ENCODE results near the gene PTCH1.
A peak's percentile ranks its signal among the peaks of the same experiment; 100 is the strongest.

PTCH1 gene

GRCh38 chr9:95510709-95511615 lies 5.8 kb downstream of the PTCH1 start:
- Histone ChIP-seq H3K36me3 (ENCODE audit: insufficient read depth, low read length) (no peaks in the 10 kb centered on the region), H3K27ac (ENCODE audit: low read length) (peak overlapping the region; percentile 54), H3K4me3 (ENCODE audit: low read depth in 1 of 2, low read length in 2 of 2) (peak overlapping the region; percentile 38 to 58; a peak in 3 of 4 replicates), H3K4me2 (ENCODE audit: insufficient read depth, low read length) (peak overlapping the region; percentile 68), H4K20me1 (ENCODE audit: insufficient read depth, low read length) (no peaks in the 10 kb centered on the region), H3K9ac (ENCODE audit: low read depth, low read length) (peak overlapping the region; percentile 66), H3K79me2 (ENCODE audit: insufficient read depth, low read length) (no peaks in the 10 kb centered on the region), H3K9me3 (ENCODE audit: insufficient read depth, low read length, severe bottlenecking) (no peaks in the 10 kb centered on the region), H3K4me1 (ENCODE audit: insufficient read depth, low read length) (peaks cover 12% of the 10 kb centered on the region), H3K27me3 (ENCODE audit: insufficient read depth, low read length, poor library complexity) (peaks cover 7% of the 10 kb centered on the region), H2AFZ (ENCODE audit: low read depth, low read length) (peak overlapping the region; percentile 80)
- ATAC-seq (ENCODE audit: insufficient read depth, low read depth) (peak; percentile 93), DNase-seq (peak; percentile 83)
- no peak for TF ChIP-seq EZH2 (IDR thresholded peaks at IDR 0.05; ENCODE audit: borderline replicate concordance, low read depth, low read length, severe bottlenecking)
- TF ChIP-seq CTCF (IDR thresholded peaks at IDR 0.05; ENCODE audit: borderline replicate concordance, extremely low read depth, low read length, poor library complexity, severe bottlenecking) = no peak

DNA sequence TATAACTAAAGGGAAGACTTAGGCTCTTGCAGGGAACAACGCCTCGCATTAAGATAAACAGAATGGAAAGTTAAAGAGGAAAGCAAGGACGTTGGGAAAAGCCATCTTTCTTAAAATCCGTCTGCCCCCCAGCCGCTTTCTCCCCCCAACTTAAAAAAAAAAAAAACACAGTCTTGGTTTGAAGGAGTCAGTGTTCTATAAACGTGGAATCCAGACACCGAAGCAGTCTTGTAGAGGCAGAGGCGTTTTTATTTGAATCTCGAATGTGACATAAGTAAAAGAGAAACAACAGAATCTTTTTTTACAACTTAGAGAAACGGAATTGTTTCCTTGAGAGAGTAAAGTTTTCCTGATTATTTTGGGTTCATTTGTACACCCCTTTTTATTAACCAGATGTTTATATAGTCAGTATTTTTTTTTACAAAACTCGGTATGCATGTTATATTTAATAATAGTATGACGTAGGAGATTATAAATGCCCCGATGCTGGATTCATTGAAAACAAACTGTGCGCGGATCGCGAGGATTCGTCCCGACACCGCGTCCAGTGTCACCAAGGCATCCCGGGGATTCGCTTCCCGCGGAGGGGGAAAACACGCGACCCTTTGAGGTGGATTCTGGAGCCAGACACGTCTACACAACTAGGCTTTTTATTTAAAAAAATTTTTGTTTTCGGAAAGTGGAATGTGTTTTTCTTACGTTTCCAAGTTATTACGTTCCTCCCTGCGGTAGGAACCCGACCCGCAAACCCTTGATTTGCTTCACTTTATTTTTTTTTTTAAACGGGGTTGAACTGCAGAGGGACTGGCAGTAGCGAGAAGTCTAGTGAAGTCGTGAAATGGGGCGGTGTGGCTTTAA lies 6.7 kb downstream of the PTCH1 start:
- H3K27ac ChIP-seq (ENCODE audit: low read length) = peak overlapping the region; percentile 36; the same call in 1 of the 2 replicates
- peaks cover 12% of the 10 kb centered on the region for H3K4me1 ChIP-seq (ENCODE audit: insufficient read depth, low read length)
- no peaks in the 10 kb centered on the region for H3K36me3 ChIP-seq (ENCODE audit: insufficient read depth, low read length)
- TF ChIP-seq EZH2 (IDR thresholded peaks at IDR 0.05; ENCODE audit: borderline replicate concordance, low read depth, low read length, severe bottlenecking) (no peak), CTCF (IDR thresholded peaks at IDR 0.05; ENCODE audit: borderline replicate concordance, extremely low read depth, low read length, poor library complexity, severe bottlenecking) (no peak)
- H3K79me2 ChIP-seq (ENCODE audit: insufficient read depth, low read length) = no peaks in the 10 kb centered on the region
- DNase-seq = no peak
- ATAC-seq (ENCODE audit: insufficient read depth, low read depth) = no peak
- peak overlapping the region; percentile 66 for H3K9ac ChIP-seq (ENCODE audit: low read depth, low read length)
- H3K27me3 ChIP-seq (ENCODE audit: insufficient read depth, low read length, poor library complexity) = peaks cover 7% of the 10 kb centered on the region
- H2AFZ ChIP-seq (ENCODE audit: low read depth, low read length) = peak overlapping the region; percentile 80
- H3K4me3 ChIP-seq (ENCODE audit: low read depth in 1 of 2, low read length in 2 of 2) = peak overlapping the region; percentile 38 to 58; a peak in 3 of 4 replicates
- no peaks in the 10 kb centered on the region for H3K9me3 ChIP-seq (ENCODE audit: insufficient read depth, low read length, severe bottlenecking)
- no peaks in the 10 kb centered on the region for H4K20me1 ChIP-seq (ENCODE audit: insufficient read depth, low read length)
- H3K4me2 ChIP-seq (ENCODE audit: insufficient read depth, low read length) = peak overlapping the region; percentile 68

DNA sequence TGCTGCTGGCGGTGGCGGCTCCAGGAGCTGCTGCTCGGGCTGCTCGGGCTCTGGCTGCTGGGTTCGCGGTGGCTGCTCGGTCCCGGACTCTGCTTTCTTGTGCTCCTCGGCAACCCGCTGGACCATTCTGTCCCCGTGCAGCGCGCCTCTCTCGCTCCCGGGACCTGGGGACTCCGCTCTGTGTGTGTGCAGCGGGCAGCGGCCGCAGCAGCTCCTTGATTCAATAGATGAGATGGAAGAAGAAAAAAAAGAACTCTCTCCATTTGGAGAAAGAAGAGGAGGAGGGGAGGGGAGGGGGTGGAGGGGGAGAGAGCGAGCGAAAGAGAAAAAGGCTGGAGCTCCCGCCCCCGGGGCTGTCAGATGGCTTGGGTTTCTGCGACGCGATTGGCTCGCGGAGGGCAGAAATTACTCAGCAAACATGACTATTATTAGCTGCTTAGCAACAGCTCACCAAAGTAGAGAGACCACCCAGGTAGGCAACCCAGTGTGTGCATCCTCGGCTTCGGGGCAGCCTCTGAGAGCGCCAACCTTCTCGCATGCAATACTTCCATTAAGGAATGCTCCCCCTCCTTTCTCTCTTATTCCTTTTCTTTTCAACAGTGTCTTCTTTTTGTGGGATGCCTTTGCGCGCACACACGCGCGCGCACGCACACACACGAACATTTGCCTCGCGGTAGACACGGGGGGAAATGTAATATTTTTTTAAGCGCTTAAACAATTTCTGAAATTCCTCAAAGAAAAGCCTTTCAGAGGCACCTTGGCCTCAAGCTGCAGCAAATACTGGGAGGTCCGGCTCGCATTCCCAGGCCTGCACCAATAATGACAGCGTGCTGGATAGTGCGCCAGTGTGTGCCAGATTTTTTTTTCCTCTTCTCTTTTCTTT lies 7.6 kb downstream of the PTCH1 start:
- Histone ChIP-seq H3K79me2 (ENCODE audit: insufficient read depth, low read length) (no peaks in the 10 kb centered on the region), H3K27ac (ENCODE audit: low read length) (no peak overlapping the region), H2AFZ (ENCODE audit: low read depth, low read length) (no peak overlapping the region), H3K36me3 (ENCODE audit: insufficient read depth, low read length) (no peaks in the 10 kb centered on the region), H3K27me3 (ENCODE audit: insufficient read depth, low read length, poor library complexity) (peaks cover 7% of the 10 kb centered on the region), H3K4me3 (ENCODE audit: low read depth in 1 of 2, low read length in 2 of 2) (no peak overlapping the region), H4K20me1 (ENCODE audit: insufficient read depth, low read length) (no peaks in the 10 kb centered on the region), H3K9ac (ENCODE audit: low read depth, low read length) (no peak overlapping the region), H3K4me1 (ENCODE audit: insufficient read depth, low read length) (peaks cover 12% of the 10 kb centered on the region), H3K9me3 (ENCODE audit: insufficient read depth, low read length, severe bottlenecking) (no peaks in the 10 kb centered on the region), H3K4me2 (ENCODE audit: insufficient read depth, low read length) (no peak overlapping the region)
- TF ChIP-seq EZH2 (IDR thresholded peaks at IDR 0.05; ENCODE audit: borderline replicate concordance, low read depth, low read length, severe bottlenecking) (no peak), CTCF (IDR thresholded peaks at IDR 0.05; ENCODE audit: borderline replicate concordance, extremely low read depth, low read length, poor library complexity, severe bottlenecking) (no peak)
- ATAC-seq (ENCODE audit: insufficient read depth, low read depth) = no peak
- DNase-seq = no peak
